NCI-H2196 treated with DMSO at 0.1 percent for 48 hours (cell line): ENCODE results near the gene CTCF.
"Not testable (repeated sequence)": the region's sequence is repeated elsewhere in the genome, so short reads cannot be mapped to it uniquely, and the experiment has no call there.

ENCODE experiments used
- DNase-seq: peaks from one replicate; lab custom pipeline; 2025; ENCODE audit not compliant: unreplicated experiment; lab: John Stamatoyannopoulos, UW

The CTCF gene, protein sequence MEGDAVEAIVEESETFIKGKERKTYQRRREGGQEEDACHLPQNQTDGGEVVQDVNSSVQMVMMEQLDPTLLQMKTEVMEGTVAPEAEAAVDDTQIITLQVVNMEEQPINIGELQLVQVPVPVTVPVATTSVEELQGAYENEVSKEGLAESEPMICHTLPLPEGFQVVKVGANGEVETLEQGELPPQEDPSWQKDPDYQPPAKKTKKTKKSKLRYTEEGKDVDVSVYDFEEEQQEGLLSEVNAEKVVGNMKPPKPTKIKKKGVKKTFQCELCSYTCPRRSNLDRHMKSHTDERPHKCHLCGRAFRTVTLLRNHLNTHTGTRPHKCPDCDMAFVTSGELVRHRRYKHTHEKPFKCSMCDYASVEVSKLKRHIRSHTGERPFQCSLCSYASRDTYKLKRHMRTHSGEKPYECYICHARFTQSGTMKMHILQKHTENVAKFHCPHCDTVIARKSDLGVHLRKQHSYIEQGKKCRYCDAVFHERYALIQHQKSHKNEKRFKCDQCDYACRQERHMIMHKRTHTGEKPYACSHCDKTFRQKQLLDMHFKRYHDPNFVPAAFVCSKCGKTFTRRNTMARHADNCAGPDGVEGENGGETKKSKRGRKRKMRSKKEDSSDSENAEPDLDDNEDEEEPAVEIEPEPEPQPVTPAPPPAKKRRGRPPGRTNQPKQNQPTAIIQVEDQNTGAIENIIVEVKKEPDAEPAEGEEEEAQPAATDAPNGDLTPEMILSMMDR

GRCh38 chr16:67562526-67562917, at the start of gene CTCF:
TSS of gene CTCF (plus strand) at chr16:67562526. CDS start at chr16:67610833, 48,307 bp downstream.
- DNase-seq, result peak; percentile 30

DNA sequence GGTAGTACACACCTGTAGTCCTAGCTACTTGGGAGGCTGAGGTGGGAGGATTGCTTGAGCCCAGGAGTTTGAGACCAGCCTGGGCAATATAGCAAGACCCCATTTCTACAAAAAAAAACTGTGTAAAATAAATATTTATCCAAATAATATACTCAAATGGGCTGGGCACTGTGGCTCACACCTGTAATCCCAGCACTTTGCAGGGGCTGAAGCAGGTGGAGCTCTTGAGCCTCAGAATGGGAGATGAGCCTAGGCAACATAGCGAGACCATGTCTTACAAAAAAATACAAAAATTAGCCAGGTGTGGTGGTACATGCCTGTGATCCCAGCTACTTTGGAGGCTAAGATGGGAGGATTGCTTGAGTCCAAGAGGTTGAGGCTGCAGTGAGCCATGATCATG, 48.4 kb upstream of the CTCF start:
- DNase-seq, result not testable (repeated sequence)

DNA sequence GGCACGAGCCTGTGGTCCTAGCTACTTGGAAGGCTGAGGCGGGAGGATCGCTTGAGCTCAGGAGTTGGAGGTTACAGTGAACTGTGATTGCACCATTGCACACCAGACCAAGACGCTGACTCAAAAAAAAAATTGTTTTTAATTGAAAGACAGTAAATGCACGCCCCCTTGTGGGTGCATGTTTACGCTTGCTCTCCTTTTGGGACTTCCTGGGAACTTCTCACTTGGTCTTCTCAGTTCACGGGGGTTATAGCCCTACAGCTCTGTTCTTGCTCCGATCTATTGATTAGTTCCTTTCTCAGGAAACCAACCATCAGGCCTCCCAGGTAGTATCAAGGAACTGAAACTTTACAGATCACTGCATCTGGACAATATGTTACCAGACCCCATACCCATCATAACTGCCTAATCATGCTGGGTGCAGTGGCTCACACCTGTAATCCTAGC, 47.9 kb upstream of the CTCF start:
- DNase-seq, result no peak

GRCh38 chr16:67516296-67517154, 45.8 kb upstream of the CTCF start:
- no peak for DNase-seq

- DNase-seq, result no peak
Observed at GRCh38 chr16:67517155-67517445, 45.2 kb upstream of the CTCF start.

DNA sequence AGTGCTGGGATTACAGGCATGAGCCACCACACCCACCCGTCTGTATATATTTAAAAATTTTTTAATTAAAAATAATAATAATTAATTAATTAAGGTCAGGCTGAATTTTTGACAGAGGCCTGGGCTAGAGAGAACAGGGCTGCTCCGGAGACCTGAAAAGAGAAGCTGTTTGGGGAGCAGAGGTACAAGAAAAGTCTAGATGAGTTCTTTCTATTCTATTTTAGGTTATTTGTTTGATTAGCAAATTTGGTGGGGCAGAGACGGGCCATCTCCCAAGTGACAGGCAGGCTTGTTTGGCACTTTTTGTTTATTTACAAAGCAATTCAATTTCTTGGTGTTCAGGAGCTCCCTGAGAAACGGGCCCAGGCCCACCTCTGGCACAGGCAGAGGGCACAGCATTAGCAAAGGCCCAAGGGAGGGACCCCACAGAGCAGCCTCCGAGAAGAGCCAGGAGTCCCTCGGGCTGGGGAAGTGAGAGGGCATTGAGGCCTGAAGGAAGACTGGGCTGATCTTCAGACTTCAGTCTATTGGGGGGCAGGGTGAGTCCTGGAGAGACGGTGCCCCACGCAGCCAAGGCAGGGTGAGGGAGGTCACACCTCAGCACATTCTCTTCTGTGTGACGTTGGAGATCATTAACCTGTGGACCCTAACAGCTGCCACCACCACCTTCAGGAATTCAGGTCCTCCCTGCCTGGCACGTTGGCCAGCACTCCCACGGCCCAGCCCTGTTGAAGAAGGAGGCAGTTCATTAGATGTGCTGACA, 44.5 kb upstream of the CTCF start:
- DNase-seq, result no peak

GRCh38 chr16:67518676-67519075, 43.6 kb upstream of the CTCF start:
- no peak for DNase-seq

GRCh38 chr16:67519242-67519641, 43.1 kb upstream of the CTCF start:
- no peak for DNase-seq

DNA sequence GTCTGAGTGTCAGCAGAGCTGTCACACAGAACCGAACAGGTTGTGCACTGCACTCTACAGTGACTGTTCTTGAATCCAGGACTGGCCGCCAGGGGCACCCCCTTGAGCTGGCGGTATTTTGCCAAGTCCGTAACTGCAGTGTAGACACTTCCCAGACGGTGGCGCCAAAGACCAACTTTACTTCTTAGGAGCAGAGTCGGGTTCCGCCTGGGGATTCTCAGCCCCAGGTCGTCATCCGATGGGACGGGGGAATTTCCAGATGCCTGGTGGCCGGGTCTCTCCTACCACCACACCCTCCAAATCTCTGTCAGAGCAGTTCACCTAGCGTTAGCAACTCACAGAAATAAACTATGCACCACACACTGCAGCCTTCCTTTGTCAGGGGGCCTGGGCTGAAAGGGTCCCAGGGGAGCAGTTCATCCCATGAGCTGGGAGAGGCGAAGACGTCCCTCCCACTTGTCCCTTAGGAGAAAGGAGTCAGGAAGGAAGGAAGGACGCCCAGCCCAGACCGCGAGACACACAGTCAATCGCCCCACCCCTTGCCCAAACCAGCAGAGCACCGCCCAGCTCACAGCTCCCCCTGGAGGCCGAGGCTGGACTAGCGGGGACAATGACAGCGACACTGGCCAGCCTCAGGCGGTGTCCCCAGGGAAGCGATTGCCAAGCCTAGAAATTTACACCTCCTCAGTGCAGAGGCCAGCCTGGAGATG, 41.1 kb upstream of the CTCF start:
- DNase-seq, result peak; percentile 48

DNA sequence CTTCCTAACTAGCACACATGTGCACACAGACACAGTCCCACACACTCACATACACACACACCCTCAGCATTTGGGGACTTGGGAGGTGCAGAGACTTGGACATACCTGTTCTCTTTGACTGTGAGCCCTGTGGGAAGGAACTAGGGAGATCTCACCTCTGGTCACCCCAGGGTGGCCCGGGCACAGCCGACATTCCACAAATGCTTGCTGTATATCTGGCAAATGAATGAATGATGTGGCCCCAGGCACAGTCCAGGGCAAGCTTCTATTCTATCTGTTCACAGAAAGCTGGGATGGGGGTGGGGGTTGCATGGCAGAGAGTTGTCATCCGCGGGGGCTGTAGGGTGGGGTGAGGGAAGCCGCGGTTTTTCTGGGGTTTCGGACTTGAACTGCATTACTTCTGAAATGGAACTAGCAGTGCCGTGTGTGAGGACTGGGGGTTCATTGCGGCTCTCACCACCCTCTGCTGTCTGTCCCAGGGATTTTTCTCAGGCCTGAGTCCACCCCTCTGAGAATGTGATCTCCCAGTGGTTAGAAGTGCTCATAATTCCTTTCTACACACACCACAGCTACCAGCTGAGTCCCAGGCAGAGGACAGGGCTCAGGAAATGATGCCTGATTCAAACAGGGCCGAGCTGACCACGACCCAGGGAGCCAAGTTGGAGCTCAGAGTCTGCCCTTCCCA, 37.0 kb upstream of the CTCF start:
- no peak for DNase-seq

DNA sequence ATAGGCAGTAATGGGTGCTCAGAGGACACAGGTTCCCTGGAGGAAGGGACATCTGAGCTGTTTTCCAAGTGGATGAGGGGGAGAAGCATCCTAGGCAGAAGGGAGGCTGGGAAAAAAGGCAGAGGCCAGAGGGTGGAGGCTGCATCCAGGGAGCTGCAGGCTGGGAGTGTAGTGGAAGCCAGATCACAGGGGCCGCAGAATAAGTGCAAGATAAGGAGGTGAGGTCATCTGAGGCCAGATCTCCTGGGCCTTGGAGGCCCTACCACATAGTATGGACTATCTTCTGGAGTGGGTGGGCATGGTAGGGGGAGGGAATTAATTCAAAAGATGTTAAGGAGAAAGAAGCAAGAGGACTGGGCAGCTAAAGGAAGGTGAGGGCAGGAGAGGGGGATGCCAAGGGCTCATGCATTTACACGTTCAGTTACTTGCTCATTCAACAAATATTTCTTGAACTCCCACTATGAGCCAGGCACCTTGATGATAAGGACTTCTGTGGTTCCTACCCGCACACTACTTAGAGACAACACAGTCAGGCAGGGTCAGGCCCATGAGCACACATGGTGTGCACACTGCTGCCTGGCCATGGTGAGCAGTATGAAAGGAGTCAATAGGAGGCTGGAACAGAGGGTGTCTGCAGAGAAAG, 36.1 kb upstream of the CTCF start:
- no peak for DNase-seq

DNA sequence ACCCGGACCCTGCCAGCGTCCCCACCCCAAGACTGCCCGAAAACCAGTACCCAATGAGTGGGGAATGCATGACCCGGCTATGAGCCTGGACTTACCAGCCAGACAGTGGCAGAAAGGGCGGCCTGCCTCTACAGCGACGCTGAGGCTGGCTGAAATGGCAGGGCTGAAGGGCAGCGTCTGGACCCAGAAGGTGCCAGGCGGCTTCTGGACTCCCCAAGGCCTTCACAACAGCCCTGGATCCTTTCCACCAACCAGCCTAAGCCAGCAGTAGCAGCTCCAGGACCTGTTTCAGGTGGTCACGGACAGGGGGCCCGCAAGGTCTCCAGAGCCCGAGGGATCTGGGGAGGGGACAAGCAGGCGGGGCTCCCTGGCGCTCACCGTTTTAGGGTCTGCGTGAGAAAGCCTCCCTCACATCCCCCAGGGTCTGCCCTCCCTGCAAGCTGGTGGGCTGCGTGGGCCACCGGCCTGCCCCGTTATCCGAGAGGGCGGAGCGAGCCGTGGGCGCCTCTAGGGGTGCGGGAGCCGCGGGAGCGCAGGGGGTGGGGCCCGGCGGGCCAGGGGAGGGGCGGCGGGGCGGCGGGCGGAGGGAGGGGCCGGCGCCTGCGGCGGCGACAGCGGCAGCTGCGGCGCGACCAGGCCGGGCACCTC, 34.0 kb upstream of the CTCF start, which contains the start of gene RIPOR1:
Gene RIPOR1, plus strand, starts transcription at position 608 of the 648 bp plus-strand sequence. CDS start 9,618 bp downstream, outside the sequence.
- no peak for DNase-seq

DNA sequence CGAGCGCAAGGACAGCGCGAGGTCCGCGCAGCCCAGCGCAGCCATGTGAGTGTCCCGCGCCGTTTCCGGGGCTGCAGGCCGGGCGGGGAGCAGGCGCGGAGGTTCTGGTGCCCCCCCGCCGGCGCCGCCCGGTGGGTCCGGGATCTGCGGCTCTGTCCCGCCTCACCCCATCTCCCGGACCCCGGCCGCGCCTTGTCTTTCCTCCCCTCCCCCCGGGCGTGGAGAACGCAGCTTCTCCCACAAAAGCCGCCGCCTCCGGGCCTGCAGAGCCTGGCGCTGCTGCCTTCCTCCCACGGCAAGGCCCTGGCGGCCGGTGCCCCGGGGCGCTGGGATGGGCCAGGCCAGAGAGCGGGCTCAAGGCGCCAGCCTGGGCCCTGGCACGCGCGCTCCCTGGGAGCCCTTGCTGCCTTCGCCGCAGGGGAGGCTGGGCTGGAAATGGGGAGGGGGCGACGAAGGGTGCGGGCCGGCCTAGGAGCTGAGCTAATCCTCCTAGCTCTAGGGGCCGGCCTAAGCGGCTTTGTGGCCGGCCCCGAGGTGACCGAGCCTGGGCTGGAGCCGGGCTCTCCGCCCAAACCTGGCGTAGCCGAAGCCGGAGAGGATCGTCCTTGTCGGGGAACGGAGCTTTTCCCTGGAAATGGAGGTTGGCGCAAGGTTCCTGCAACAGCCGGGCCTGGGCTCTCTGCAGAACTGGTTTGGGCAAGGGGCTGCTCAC, 33.3 kb upstream of the CTCF start:
- DNase-seq, result no peak

DNA sequence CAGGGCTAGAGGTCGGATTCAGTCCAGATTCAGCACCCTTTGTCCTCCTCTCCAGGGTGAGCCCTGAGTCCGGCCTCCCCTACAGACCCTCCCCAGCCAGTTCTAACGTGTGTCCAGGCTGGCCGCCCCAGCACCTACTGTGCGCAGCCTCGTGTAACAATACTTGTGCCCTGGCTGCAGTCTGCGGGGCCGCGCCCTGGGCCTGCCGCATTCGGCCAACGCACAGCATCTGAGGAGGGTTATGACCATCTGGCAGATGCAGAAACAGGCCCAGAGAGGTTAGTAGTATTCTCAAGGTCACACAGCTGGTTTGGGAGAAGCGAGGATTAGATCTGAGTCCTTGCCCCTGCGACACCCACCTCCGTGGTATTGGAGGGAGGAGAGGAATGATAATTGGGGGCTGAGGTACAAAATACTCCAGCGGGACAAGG, 32.7 kb upstream of the CTCF start:
- DNase-seq, result no peak

- no peak for DNase-seq
Observed at GRCh38 chr16:67530013-67530939, 32.0 kb upstream of the CTCF start.

DNA sequence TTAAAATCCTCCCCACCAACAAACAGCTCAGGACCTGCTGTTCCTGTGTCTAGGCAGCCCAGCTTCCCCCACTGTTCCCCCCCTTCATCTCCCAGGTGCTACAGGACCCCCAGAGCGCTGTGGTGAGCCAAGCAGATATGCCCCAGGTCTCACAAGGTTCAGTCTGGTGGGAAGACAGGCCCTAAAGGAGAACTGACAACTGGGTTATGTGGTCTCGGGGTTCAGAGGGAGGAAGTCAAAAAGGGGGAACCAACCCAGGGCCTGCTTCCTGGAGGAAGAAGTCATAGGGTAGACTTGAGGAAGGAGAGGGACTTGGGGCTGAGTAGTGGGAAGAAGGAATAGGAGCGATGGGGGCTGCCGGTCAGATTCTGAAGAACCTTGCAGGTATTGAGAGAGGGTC, 31.1 kb upstream of the CTCF start:
- no peak for DNase-seq
